GM19468 (cell line): ENCODE results near the gene SIGLEC15.
A peak's percentile ranks its signal among the peaks of the same experiment; 100 is the strongest.
"Not testable (repeated sequence)": the region's sequence is repeated elsewhere in the genome, so short reads cannot be mapped to it uniquely, and the experiment has no call there.

Source experiments
- ATAC-seq: cut with Tn5 transposase; IDR thresholded peaks from one replicate; pipeline ENCODE4 v1.9.1; 2021; ENCODE audit warnings: mild to moderate bottlenecking, moderate library complexity, moderate number of reproducible peaks; ENCODE audit not compliant: unreplicated experiment; ENCODE audit errors: extremely low read depth

The SIGLEC15 gene

DNA sequence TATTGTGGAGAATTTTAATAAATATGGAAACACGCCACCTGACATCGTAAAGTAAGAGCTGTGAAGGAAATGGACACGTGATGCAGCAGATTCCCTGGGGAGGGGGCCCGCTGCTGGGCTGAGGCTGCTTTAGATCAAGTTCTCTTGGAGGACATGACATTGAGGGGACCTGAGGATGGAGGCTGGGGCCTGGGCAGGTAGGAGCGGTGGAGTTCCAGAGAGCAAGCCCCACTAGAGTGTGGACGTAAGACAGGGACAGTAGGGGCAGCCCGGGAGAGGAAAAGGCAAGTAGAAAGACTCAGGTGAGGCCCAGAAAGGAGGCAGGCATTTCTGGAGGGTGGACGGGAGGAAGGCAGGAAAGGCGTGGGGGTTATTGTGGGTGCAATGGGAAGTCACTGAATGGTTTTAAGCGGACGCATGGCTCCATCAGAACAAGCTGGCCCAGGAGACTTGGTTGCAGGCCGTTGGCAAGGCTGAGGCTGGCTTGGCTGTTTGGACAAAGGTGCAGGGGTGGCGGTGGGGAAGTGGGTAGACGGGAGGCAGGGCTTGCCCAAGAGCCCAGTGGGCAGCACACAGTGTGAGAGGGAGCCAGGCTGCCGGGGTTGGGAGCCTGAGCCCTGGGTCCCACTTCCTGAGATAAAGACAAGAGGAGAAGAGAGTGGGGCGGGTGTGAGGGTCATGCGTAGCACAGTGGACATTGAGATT lies 15.7 kb downstream of the SIGLEC15 start:
- no peak for ATAC-seq

DNA sequence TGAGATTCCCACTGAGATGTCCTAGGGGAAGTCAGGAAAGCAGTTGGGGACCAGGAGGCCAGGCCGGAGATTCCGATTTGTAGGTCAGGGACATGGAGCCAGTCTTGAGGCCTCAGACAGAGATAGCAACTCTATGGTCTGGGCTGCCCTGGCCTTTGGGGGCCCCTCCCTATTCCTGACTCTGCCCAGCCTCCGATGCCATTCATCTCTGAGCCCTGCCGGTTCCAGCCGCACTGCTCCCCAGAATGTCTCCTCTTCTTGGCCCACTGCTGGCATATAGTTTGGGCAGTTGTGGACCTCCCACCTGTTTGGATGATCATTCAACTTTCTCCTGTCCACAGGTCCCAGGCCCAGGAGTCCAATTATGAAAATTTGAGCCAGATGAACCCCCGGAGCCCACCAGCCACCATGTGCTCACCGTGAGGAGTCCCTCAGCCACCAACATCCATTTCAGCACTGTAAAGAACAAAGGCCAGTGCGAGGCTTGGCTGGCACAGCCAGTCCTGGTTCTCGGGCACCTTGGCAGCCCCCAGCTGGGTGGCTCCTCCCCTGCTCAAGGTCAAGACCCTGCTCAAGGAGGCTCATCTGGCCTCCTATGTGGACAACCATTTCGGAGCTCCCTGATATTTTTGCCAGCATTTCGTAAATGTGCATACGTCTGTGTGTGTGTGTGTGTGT lies 16.4 kb downstream of the SIGLEC15 start:
- ATAC-seq = no peak

DNA sequence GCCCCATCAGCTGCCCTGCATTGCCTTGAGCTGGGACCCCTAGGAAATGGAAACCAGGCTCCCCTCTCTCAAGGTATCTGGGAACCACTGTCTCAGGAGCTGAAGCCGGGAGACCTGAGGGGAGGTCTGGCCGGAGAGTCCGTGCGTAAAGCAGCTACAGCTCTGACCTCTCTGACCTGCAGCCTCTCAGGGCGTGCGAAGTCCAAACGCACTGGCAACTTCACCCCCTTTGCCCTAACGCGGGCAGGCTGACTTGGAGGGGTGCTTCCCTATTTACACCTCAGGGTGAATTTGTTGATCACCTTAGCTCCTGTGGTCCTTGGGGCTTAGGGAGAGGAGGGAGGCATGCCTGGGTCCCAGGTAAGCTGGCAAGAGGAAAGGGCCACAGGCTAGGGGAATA lies 17.5 kb downstream of the SIGLEC15 start:
- no peak for ATAC-seq

DNA sequence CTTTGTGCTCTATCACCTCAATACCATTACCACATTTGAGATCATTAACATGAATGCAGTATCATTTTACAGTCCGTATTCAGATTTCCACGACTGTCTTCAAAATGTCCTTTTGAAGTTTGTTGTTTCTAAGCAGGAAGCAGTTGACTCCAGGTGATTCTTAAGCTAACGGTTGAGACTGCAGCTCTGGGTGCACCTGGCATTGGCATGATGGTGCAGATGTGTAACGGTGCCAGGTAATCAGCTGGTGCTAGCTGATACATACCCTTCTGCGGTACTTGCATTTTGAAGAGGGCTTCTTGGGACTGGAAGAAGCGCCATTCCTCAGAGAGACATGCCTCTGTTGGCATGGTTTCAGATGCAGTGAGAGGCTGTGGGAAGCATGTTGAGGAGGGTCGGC lies 19.5 kb downstream of the SIGLEC15 start:
- no peak for ATAC-seq

DNA sequence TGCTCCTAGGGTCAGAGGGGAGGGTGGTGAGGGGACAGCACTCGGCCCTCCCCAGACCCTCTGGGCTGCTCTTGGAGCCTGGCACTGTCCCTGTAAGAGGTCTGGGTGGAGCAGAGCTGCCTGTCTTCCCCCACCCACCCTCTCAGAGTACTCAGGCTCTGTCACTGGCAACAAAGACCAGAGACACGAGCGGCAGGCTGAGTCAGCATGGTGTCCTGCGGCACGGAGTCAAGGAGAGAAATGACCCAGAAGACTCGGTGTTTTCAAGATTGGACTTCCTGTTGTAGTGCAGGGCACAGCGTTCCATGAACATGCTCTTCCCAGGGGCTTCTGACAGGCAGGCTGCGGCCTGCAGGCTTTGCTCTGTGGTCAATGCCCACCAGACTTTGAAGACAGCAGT lies 19.9 kb downstream of the SIGLEC15 start:
- ATAC-seq = no peak

DNA sequence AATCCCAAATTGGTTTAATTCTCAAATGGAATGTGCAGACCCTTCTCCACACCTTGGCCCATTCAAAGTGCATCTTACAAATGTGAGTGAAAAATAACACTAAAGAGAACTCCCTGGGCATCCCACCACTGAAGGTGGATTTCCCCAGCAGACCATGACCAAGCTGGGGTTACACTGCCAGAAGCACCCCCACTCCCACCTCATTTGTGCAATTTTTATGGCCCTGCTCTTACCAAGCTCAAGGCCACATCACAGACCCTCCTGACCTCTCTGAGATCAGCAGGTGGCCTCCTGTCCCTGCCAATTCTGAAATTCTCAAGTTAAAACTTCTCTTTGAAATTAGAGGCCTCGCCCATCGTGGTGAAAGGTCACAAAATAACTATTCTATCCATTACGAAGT lies 21.6 kb downstream of the SIGLEC15 start:
- ATAC-seq = no peak

DNA sequence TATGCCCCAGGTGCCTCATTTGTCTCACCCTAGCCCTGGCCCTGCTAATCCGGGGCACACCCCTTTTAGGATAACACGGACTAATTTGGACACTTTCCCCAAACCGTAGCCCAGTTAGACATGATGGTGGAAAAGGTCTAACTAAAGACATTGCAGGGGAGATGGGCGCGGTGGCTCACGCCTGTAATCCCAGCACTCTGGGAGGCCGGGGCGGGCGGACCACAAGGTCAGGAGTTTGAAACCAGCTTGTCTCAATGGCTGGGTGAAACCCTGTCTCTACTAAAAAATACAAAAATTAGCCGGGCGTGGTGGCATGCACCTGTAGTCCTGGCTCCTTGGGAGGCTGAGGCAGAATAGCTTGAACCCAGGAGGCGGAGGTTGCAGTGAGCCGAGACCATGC lies 23.2 kb downstream of the SIGLEC15 start:
- not testable (repeated sequence) for ATAC-seq

DNA sequence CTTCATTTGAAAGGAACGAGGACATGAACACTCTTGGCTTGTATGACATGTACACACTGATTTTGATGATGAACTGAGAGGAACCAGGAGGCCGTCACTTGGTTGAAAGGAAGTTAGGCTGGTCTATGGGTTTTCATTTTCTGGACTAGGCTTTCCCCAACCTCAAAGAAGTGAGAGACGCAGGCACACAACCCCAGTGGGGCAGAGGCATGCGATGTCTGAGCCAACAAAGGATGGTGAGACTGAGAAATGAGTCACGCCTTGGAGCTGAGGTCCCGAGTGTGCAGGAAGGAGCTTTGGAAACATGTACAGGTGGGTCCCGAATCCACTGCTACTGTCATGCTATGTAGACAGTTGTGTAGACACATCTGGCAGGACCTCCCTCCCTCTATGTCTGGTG lies 24.1 kb downstream of the SIGLEC15 start:
- ATAC-seq = no peak

DNA sequence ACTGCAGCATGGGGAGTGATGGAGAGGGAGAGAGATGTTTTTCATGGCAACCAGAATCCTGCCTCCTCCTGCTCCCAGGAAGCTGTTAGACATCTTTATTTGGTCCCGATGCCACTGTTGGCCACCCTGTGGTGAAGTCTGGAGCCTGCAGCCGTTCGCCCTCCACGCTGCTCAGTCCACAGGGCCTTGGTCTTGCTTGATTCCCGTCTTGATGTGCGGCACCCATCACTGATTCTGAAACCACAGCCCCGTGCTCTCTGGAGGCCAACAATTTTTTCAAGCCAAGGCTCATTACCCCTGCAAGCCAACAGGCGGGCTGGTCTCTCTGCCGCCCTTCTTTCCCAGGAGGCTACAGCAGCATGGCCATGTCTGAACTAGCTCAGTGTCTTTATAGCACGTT lies 24.5 kb downstream of the SIGLEC15 start:
- ATAC-seq = peak; percentile 32

DNA sequence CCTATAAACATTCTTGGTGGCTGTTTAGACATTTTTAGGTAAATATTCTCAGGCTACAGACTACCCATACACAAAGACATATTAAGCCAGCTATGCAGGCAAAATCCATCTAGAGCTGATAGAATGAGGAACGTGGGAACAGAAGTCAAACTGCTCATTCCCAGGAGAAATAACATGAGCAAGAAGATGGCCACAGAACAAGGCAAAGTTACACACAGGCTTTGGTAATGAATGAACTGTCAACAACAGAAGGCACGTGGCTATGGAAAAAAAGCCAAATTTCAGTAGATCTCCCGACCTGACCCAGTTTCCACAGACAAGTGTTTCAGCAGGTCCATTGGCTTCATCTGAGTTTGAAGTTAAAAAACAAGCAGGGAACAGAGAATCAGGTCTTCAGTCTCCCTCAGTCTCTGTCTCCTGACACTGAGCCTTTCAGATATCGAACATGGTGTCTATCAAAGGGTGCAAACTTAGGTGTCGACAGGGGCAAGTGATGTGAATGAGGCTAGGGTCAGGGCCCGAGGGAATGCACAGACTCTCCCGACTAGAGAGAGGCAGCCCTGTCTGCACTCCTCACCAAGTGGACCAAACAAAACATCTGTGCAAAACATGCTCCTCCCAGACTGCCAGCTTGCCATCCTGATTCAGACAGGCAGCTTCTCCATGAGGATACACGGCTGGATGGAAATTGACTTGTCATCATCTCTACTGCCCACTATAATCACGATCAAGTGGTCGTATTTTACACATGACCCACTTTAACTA lies 25.9 kb downstream of the SIGLEC15 start:
- ATAC-seq = no peak

DNA sequence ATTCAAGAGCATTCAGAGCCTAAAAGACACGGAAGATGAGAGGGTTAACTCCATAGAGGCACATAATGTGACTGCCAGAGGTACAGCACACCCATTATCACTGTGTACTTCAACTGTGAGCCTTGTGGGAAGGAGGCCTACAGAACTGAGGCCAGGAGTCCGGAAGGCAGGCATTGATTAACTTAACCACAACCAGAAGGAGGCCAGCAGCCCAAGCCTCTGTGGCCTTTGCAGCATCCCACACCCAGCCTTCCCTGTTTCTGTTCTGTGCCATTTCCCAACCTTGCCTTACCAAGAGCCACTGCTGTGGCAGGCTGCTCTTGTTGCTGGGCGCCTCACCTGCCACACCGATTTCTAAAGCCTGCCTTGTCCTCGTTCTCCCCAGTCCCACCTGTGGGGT lies 27.2 kb downstream of the SIGLEC15 start:
- no peak for ATAC-seq

DNA sequence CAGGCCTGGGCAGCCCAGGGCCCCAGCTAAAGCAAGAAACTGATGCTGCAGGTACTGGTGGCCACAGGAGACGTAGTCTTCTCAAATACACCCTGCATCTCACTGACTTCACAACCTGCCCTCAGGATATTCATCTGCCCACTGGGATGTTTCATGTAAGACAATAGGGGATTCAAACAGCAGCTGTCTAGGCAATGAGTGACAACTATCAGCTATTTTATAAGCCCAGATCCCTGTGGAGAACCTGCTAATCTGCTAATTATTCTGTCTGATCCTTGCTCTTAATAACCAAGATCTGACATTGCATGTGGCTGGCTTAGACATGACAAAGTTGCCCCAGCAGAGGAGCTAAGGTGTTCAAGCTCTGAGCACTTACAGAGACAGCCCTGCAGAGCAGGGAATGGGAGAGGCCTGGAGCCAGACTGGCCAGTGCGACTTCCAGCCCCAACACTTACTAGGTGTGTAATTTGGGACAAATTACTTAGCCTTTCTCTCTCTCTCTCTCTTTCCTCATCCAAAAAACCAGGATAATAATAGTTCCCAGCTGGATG lies 28.6 kb downstream of the SIGLEC15 start:
- ATAC-seq = no peak

DNA sequence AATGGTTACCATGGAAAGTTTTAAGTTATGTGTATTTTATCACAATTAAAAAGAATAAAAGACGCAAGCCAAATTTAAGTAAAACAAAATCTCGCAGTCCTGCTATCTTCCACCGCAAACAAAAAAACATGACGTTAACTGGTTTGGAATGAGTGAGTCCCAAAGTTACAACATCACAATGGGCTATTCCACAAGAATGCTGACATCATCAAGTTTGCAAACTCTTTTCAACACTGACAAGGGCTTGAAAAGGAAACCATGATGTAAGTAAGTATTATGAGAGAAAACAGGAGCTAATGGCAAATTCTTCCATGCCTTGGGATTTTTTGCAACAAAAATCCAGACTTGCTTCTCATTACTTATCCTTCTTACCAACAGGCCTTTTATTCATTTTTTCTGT lies 31.1 kb downstream of the SIGLEC15 start:
- ATAC-seq = no peak

DNA sequence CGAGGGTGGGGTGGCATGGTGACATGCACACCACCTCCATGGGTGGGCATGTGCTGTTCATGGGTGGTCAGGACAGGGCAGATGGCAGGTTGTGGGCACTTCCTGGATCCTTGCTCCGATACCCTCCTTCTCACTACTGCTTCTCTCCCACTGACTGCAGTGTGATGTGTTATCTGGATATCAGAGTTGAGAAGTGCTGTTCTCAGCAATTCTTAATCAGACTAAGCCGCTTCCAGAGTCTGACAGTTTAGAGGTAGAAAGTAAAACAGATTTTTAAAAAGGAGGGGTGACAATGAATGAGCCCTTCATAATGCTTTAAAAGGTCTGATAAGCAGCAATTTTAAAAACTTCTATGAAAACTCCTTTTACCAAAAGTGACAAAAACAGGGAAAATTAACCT lies 33.9 kb downstream of the SIGLEC15 start:
- ATAC-seq = no peak

DNA sequence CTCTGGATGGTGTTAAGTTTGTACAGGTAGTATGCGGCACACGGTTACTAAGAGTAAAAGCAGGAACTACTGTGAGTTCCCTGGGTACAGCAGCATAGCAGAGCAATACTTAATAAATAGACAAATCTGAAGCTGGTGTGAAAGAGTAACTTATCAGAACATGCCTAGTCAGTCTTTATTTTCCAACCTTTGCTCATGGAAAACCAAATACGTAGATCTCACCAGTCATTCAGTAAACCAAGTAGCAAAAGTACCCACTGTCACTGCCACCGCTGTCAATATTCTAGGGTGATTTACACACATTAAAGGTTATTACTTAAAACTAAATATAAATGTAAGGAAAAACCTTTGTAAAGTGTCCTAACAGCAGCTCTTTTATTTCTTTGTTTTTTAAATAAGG lies 35.0 kb downstream of the SIGLEC15 start:
- ATAC-seq = no peak

DNA sequence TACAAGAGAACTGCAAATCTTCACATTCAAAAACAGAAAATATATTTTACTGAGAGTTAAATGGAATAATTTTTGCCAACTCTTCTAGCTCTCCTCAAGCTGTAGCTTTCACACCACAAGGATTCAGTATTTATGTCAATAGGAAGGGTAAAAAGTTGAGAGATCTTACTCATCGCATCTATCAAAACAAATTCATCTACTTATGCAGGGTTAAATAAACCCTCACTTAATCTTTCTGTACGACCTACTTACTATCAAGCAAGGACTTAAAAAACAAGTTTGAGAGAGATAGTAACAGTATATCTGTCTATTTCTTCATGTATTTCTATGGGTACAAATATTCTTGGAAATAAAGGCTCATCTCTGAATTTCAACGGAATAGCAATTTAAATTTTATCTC lies 35.5 kb downstream of the SIGLEC15 start:
- no peak for ATAC-seq

DNA sequence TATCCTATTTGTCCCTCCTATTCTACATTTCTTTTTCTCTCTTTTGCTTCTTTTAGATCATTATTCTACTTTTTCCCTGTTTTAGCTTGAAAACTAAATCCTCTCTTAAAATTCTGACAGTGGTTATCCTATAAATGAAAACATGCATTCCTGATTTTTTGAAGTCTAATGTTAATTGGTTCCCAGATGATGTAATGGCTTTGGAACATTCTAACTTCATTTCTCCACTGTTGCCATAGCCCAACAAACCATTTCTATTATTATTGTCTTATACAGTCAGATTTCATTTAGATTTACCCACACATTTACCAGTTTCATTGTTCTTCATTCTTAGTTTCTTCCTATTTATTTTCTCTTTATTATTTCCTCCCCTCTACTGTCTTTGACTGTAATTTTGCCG lies 36.5 kb downstream of the SIGLEC15 start:
- ATAC-seq = no peak

DNA sequence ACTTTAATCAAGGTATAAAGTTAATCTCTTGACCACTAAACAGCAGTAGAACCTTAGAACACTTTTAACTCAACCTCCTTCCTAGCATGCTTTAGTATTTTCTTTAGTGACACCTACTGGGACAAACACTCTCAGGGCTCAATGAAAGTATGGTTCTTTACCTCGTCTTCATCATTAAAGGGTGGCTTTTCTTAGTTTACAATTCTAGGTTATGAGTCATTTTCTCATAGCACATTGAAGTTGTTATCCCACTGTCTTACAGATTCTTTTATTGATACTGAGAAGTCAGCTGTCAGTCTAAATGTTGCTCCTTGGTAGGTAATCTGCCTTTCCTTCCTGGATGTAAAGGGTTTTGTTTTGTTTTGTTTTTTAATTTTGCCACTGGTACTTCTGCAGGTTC lies 38.0 kb downstream of the SIGLEC15 start:
- ATAC-seq = no peak

DNA sequence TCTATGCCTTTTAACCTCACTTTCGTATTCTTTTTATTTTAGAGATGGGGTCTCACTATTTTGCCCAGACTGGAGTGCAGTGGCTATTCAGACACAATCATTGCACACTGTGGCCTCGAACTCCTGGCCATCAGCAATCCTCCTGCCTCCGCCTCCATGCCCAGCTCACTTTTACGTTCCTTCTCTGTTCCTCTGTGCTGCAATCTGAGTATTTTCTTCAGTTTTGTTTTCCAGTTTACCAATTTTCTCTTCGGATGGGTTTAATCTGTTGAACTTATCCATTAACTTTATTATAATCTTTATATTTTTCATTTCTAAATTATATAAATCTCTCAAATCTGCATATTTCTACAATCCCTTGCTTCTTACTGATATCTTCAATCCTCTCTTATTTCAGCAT lies 38.6 kb downstream of the SIGLEC15 start:
- no peak for ATAC-seq

DNA sequence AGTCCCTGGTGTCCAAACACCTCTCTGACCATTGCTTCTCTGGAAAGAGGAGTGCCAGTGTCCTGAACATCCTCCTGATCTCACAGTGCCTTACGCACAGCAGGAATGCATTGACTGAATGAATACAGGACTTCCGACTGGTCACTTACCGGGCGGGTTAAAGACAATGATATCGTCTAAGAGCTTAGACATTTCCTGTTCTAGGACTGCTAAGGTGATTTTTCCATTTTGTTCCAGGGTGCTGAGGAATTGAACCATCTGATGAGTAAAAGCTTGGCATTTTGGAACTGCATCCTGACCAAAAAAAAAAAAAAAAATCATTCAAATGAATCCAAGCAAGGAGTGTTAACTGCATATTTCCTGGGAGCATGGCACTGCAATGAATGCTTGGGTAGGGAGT lies 40.0 kb downstream of the SIGLEC15 start:
- no peak for ATAC-seq

DNA sequence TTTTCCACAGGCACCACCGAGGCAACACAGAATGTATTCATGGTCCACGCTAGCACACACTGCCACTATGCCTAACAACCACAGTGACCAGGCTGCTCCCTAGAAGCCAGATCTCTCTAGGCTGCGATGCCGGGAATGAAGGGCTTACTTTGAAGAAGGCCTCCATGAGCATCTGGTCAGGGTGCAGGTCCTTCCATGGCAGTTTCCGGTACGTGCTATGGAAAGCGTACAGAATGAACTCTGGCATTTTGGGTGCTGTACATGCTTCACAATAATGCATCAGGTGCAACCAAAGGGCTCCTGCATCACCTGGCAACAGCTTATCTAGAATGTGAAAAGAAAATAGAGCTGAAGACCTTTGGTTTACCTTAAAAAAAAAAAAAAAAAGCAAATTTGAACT lies 44.9 kb downstream of the SIGLEC15 start:
- no peak for ATAC-seq
